Measurements from ENCODE around the gene PITX3. TPM values are rescaled to one million over a fixed set of nuclear protein-coding genes. Genes with fewer than 3 reads are reported as not detected.

The PITX3 gene
- total and polyA plus RNA-seq, 10 of the 15 experiments (the other 5 are each of a cell fraction or from before 2014, with no cell fraction given): not detected

GRCh38 chr10:102233997-102234396 lies 7.3 kb downstream of the PITX3 start:
- Histone ChIP-seq H3K79me2 (ENCODE audit: control insufficient read depth, insufficient read depth, low read length) (no peaks in the 10 kb centered on the region), H3K9ac (ENCODE audit: control insufficient read depth, insufficient read depth, low read length) (no peak overlapping the region), H3K4me2 (ENCODE audit: control insufficient read depth, insufficient read depth) (no peak overlapping the region), H2AFZ (ENCODE audit: control insufficient read depth, low read depth, low read length) (no peak overlapping the region), H3K4me3 (no peak overlapping the region), H3K36me3 (ENCODE audit: control insufficient read depth in 2 of 2, insufficient read depth in 2 of 2, low read length in 1 of 2) (no peaks in the 10 kb centered on the region), H3K4me1 (ENCODE audit: control insufficient read depth, insufficient read depth, low read length) (peaks cover 10% of the 10 kb centered on the region), H3K27me3 (replicated peaks in 1 of 2; ENCODE audit: control insufficient read depth in 2 of 2, insufficient read depth in 2 of 2, low read length in 1 of 2) (peaks cover 5 to 9% of the 10 kb centered on the region in 2 experiments; a peak in 3 of 4 replicates), H4K20me1 (ENCODE audit: control insufficient read depth, insufficient read depth) (no peaks in the 10 kb centered on the region), H3K27ac (ENCODE audit: control insufficient read depth, insufficient read depth) (no peak overlapping the region), H3K9me3 (replicated peaks; ENCODE audit: control insufficient read depth, insufficient read depth, low read length) (no peaks in the 10 kb centered on the region)
- intact Hi-C loops (cut with micrococcal nuclease; ENCODE audit: unreplicated experiment) (loop anchor here (5.0 kb wide), 1 partner anchor 348 kb away; no protein-coding TSS in a partner anchor), in situ Hi-C loops (cut with MboI) (no loop called here)
- no peak for FAIRE-seq
- 33% methylated on average over 1 of the region's 1 CpG for WGBS (ENCODE audit: insufficient coverage, insufficient replicate concordance, low lambda C conversion rate, missing lambda C conversion rate)
- RAD21 ChIA-PET (ENCODE audit: unreplicated experiment): interaction anchor here (0.8 to 13.1 kb wide), 2 partner anchors 14 to 119 kb away, joined by 3 to 256 read pairs; no protein-coding TSS in a partner anchor
- POLR2A ChIA-PET: no interaction called here
- BruUV-seq (replicated peaks): no TSS peak
- ATAC-seq: no peak
- no peak for TF ChIP-seq JUNB (IDR thresholded peaks at IDR 0.05)
- TF ChIP-seq RAD51 (IDR thresholded peaks at IDR 0.05): no peak
- TF ChIP-seq POLR2A (IDR thresholded peaks at IDR 0.05; ENCODE audit: low read depth, low read length): no peak
- no peak for TF ChIP-seq ZNF384 (IDR thresholded peaks at IDR 0.05; ENCODE audit: borderline replicate concordance, low read depth, low read length)
- TF ChIP-seq CREM (IDR thresholded peaks at IDR 0.05; ENCODE audit: low read depth): no peak
- TF ChIP-seq LARP7 (IDR thresholded peaks at IDR 0.05): no peak
- TF ChIP-seq ZBTB40 (IDR thresholded peaks at IDR 0.05; ENCODE audit: borderline replicate concordance): no peak
- no peak for DNase-seq (ENCODE audit: low read depth, low spot score)
- SMC1A ChIA-PET (ENCODE audit: uncharacterized antibody, unreplicated experiment): interaction anchor here (0.6 to 12.2 kb wide), 4 partner anchors 17 to 245 kb away, joined by 3 to 231 read pairs (median 21); no protein-coding TSS in a partner anchor
- CTCF ChIA-PET: interaction anchor here (1.6 to 15.4 kb wide), 3 partner anchors 50 to 121 kb away, joined by 6 to 632 read pairs (median 100); no protein-coding TSS in a partner anchor

Data from GM12878 (cell line).